ENCODE data around the gene SLIT1.

DNA sequence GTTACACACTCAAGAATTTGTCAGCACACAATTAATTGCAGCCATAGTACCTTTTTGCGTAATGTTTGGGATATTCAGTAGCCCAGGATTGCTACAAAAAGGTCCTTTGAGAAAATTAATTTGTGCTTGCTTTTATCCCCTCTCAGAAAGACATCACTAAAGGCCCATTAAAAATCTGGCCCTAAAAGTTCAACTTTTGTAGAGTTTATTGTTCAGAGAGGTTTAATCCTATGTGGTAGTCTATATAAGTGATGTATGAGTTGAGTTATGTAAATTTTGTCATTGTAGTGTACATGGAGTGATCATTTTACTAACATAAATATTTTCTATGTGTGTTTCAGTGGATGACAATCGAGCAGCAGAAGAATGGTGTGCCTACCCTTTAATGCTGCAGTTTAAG is 227.7 kb downstream of the SLIT1 start:
- TF ChIP-seq, protein P1, sequence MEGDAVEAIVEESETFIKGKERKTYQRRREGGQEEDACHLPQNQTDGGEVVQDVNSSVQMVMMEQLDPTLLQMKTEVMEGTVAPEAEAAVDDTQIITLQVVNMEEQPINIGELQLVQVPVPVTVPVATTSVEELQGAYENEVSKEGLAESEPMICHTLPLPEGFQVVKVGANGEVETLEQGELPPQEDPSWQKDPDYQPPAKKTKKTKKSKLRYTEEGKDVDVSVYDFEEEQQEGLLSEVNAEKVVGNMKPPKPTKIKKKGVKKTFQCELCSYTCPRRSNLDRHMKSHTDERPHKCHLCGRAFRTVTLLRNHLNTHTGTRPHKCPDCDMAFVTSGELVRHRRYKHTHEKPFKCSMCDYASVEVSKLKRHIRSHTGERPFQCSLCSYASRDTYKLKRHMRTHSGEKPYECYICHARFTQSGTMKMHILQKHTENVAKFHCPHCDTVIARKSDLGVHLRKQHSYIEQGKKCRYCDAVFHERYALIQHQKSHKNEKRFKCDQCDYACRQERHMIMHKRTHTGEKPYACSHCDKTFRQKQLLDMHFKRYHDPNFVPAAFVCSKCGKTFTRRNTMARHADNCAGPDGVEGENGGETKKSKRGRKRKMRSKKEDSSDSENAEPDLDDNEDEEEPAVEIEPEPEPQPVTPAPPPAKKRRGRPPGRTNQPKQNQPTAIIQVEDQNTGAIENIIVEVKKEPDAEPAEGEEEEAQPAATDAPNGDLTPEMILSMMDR (IDR thresholded peaks at IDR 0.05; ENCODE audit: control extremely low read depth in 1 of 3, insufficient read depth in 1 of 3, low read depth in 1 of 3, low read length in 3 of 3): no peak
- TF ChIP-seq JUND (IDR thresholded peaks at IDR 0.05; ENCODE audit: low read length) (no peak), CEBPB (IDR thresholded peaks at IDR 0.05; ENCODE audit: low read depth, low read length) (no peak)

Data from H1 (cell line).